ENCODE measurements around the gene ARSB.

Gene ARSB

DNA sequence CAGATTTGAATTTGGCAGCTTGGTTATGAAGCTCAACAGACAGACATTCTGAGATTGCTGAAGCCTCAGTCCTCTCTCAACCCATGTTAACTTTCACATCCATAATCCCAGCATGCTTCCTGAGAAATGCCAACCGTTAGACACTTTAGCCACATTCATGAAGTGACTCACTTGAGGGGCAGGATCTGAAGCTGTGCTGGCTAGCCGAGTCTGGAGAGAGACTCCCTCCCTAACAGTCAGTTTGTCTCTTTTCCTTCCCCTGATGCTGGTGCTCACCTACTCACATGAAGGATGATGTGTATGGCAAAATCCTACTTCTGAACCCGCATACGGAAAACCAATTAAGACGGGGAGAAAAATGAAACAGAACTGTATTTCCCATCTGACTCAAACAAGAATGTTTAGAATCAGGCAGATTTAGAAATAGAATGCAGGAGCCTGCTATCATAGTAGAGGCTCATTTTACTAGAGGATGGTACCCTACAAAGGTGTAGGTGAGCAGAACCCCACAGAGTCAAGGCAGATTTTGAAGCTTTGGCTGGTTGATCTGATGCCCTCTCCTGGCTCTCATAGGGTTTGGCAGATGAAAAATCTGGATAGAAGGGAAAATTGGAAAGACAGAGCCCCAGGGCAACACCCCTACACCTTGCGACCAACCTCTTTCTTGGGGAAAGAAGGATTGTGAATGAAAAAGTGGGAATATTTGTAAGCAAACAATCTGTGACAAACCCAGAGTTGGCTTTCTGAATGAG, 185.7 kb downstream of the ARSB start:
- DNase-seq = no peak

DNA sequence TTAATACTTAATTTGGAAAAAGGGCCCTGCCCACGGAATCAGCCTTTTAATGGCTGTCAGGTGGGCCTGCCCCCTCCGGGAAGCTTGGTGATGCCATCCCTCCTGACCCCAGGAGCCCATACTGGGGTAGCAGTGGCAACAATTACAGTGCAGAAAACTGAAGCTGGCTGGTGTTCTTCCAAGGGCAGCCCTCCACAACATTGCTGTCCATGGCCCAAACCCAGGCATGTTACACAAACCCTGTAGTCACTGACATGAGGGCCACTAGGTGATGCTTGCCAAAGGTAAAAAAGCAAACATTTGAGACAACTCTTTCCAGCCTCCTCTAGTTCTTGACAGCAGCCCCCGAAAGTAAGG, 186.5 kb downstream of the ARSB start:
- DNase-seq = no peak

DNA sequence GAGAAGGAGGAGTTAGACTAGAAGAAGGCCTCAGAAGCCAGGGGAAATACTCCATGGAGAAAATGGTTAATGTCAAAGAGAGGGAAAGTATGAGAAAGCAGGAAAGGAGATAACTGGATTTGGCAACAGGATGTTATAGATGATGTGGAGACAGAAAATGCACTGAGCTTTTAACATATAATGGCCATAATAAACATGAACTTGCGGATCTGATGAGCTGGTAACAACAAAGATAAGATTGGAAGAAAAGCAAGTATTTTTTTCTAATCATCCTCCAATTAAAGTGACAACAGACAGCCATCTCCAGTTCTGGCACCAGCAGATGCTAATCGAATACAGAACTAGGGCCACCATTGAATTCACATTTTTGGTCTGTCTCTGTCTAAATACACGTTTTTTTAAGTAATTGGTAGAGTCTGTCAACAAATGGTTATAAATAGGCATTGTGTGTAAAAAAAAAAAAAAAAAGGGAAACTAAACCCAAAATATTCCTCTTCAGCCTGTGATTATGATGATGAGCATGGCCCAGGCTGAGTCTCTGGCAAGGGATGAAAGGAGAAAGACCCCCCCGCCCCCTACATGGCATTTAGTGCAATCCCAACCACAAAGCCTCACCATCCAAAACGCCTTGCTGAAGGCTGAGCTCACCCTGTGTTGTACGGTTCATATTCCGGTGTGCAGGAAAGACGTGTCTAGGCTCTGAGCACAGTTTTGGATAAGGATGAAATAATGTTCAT, 187.0 kb downstream of the ARSB start:
- DNase-seq = no peak

DNA sequence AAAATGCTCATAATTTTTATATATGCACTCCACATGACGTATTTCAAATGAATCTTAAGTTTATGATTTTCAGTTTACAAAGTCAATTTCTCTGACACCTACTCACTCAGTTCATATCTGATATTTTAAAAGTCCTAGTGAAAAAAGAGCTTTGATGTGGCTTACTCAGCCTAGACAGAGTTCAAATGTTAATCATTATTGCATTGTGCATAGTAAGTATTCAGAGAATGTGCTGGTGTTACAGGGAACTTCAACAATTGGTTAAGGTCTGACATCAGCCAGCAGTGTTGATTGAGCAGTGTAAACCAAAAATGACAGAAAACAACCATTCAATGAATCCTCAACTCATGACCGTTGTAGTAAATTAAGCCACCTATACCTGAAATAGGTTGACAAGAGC, 189.4 kb downstream of the ARSB start:
- no peak for DNase-seq

DNA sequence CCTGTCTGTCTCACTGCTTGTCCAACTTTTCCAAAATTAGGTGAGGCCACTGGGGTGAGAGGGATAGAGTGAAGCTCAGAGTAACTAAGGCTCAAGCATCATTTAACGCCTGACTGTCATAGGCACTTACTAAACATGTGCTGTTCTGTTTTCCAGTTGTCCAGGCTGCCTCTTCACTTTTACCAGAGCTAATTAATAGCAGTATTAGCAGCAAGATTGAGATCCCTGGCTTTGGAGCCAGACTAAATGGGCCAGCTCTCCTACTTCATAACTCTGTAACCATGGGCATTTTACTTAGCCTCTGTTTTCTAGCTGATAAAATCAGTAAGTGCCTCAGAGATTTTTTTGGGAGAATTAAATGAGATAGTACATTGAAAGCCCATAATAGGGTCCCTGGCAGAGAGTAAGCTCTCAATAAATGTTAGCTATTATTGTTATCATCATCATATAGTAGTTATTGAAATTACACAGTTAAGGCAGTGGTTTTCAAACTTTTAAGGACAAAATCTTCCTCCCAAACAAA, 190.4 kb downstream of the ARSB start:
- DNase-seq = no peak

DNA sequence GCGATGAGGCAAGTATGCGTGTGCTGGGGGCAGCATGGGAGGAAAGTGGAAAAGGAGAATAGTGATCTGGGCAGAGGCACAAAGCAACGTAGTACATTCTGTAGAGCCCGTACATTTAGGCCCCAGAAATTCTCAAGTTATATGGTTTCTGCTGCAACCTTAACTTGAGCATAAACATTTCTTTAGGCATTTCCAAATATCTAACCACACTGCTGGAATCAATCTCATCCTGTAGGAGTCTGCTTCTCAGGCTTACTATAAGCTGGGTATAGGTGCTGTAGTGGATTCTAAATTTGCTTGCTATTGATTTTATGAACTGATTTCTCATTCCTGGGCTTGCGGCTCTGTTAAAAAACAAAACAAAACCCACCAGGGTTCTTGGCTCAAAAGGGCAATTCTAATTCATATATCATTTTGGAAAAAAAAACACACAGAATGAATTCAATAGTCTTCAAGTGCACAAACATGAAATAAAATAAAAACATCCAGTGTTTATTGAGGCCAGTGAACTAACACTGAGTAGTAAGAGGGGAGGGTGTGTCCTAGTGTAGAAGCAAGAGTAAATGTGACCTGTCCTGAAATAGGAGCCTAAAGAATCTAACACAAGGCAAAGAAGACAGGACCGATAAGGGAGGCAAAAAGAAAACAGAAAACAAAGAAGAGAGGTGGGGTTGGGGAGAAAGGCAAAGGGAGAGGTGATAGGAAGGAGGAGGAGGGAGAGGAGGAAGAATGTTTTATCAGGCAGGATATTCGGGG, 191.0 kb downstream of the ARSB start:
- DNase-seq = no peak

DNA sequence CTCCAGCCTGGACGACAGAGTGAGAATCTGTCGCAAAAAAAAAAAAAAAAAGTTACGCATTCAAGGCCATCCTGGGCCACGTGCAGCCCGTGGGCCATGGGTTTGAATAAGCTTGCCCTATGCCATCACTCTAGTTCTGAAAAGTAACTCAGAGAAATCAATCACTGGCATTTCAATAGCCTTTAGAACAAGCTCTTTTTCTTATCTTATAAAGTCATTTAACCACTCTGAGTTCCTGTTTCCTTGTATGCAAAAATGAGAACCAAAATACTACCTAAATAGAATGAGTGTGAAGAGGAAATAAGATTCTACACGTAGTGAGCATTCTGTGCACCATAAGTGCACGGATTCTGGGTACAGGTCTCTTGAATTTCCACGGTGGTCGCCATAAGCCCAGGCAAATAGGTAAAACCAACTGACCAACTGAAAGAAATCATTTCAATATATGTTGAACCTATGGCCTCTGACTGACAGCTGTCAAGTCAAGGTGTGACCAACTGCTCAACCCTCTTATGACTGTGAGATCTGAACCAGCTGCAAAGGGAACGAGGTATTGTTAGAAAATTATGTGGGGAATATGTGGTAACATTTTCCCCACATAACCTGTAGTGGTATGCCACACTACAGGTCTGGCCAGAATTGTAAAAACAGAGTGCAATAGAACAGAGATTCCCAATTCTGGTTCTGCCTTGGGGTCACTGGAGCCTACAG, 192.6 kb downstream of the ARSB start:
- no peak for DNase-seq

DNA sequence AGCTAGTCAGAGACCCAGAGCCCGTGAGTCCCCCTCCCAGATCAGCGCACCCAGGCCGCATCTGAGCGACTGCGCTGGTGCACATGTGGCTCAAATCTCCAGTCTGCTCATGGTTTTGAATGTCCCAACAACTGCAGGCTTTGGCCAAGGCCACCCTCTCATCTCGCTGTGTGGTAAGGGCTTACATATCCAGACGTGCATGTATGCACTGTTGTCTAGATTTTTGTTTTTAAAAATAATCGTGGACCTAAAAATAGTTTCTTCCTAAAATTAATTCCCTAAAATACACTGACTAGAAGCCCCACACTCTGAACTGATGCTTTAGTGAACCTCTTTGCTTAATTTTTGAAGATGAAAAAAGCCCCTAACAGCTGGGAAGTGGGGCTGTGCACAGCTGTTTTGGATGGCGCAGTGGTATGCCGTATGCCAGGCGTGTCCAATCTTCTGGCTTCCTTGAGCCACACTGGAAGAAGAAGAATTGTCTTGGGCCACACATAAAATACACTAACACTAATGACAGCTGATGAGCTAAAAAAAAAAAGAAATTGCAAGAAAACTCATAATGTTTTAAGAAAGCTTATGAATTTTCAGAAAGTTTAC, 193.5 kb downstream of the ARSB start:
- no peak for DNase-seq

DNA sequence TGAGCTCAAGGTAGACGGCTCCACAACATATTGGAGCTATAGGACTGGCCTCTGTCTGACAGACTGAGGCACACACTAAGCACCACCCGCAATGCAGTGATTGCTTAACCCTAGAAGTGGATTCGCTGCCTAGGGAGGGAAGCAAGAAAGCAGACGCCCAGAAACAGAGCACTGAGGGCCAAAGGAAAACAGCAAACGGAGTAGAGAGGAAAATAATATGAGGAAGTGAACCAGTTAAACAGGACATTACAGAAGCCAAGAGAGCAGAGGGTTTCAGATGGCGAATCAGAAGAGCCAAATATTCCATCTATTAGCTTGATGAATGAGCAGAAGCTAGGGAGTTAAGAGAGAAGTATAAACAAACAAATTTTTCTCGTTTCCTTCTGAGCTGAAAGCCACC, 197.3 kb downstream of the ARSB start:
- DNase-seq = no peak

DNA sequence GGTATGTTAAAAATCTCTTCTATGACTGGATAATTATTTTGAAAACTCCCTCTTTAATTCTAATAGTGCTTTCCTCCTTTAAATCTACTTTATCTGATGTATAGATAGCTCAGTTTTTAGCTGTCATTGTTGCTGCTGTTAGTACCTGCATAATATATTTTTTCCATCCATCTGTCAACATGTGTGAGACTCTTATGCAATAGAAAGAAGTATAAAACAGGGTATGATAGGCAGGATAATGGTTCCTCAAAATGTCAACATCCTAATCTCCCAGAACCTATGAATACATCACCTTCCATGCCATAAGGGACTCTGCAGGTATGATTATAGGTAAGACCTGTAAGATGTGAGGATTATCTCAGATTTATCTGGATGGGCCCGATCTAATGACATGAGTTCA, 199.7 kb downstream of the ARSB start:
- DNase-seq = no peak

DNA sequence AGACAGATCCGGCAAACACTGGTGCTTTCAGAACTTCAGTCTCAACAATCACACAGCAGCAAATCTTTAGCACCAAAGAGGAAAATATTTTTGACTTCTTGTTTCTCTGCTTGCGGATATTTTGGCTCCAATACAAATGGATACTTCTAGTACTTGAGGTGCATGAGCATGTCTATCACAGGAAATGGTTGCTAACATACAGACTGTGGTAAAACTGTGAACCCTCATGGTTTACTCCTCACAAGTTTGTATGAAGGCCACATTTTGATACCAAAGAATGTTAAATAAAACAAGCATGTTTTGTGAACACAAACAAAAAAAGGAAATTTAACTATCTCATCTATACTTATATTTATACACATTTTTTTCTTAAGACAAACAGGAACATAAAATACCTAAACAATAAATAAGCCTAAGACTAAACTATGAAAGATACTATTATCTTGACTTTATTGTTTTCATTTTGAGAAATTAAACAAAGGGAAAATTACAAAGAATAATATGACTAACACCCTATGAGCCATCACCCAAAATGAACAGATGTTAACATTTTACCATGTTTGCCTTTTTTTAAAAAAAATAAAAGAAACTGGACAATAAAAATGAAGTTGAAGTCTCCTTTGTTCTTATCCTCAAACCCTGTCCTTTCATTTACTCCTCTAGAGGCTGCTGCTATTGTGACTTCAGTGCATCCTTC, 201.5 kb downstream of the ARSB start:
- DNase-seq = no peak

DNA sequence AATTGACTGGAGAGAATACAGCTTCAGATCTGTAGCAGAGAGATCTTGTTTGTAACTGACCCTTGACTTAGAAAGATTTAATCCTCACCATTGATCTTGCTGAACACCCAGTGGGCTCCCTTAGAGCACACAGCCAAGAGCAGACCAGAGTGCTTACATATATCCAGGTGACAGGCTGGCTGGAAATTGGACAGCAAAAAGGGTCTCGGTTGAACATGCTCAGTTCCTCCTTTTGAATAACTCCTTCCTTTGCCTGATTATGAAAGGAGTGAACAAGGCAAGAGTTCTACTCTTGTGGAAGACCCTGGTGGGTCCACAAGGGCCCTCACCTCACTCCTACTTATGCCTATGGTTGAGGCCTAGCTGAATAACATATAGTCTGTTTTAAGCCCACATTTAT, 202.4 kb downstream of the ARSB start:
- no peak for DNase-seq

DNA sequence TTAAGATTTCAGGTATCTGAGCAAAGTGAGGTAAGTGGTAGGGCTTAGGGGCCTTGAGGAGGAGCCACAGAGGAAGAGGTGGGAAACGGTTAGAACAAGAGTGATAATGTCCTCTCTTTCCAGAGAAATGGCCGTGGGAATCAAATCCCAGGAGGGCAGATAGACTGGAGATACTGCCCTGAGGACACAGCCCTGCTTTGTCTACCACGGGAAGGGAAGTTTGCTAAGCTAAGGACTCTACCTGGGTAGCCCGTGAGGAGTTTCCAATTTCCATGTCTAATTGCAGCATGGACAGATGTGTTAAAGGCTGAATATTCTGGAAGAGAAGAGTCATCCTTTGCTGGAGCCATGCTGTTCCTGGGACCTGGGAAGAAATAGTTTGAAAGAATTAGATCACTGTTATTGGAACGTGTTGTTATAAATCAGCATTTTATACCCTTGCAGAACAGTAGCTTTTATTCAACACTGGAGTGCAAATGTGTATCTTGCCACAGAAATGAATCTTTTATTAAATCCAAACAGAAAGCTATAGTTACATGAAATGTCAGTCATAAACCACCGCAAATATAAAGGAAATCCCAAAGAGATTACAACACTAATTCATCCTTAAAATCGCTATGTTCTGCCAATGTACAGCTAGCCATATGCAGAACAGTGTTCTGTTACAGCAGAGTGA, 203.4 kb downstream of the ARSB start:
- DNase-seq = no peak

DNA sequence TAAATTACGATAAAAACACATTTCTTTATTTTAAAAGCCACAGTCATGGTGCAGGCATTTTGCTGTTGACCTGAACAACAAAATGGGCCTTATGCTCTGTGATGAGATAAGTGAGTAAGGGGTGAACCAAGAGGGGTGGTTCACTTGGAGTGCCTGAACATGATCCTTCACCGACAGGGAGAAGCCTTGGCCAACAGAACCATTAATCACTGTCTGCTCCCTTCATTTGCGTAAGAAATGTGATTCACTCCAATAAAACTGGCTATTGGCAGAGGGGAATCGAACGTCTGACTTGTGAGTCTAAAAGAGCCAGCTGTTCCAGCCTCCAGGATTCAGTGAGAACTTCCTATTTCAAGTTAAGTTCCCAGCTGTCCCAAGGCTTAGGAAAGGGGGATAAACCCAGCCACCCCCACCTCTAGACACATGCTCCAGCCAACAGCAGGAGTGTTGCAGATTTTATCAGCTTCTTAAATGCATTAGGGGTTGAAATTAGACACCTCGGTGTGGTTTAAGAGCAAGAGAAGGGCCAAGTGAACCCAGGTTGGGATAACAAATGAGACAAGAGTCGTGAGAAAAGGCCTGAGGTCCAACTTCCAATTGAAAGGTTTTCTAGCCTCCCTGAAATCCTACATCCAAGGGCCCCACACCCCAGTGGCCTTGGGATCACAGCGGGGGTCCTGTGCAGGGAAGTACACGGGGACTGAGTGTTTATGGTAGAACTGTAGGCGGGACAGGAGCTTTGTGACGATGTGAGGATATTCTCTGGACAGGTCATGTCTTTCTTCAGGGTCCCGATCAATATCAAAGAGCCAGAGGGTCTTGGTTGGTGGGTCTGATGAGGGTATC, 205.1 kb downstream of the ARSB start:
- DNase-seq = no peak

DNA sequence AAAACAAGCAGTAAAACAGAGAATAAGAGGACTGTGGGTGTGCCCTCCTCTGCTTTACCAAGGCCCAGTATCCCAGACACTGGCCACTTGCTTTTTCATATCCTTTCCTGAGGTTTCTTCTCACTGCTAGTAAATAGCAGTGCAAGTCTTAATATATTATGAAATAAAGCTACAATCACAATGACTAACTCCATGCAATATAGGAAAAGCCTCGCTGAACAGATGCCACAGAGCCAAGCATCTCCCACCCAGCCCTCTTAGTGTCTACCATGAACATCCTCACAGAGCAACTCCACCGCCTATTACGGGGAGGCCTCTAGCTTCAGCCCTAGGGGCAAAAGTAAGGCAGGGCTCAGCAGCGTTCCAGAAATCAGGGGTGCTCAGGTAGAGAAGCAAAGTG, 205.8 kb downstream of the ARSB start:
- DNase-seq = no peak

DNA sequence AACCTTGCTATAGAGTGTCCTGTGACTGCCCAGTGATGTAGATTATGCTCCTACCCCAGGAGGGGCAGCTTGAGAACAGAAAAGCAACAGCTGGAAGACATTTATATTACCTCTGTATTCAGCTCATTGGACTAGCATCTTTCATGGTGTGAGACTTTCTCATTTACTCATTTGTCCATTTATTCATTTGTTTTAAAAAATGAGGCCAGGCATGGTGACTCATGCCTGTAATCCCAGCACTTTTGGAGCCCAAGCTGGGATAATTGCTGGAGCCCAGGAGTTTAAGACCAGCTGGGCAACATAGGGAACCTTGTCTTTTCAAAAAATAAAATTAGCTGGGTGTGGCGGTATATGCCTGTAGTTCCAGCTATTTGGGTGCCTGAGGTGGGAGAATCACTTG, 206.6 kb downstream of the ARSB start:
- DNase-seq = no peak

DNA sequence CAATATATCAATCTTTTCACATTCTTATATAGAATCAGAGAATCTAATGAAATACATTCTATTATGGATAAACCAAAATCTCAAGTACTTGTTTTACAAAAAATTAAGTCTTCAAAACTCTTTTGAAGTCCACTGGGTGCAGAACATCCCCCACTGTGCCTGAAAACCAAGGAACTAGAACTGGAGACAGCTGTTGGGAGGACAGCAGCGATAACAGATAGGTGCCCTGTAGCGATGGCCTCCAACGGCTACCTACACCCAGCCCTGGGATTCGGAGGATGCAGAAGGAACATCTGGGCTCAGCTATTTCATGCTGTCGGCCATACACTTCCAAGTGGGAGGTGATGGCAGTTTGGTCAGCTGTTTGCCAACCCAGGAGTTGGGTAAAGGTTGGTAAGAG, 207.2 kb downstream of the ARSB start:
- DNase-seq = no peak

DNA sequence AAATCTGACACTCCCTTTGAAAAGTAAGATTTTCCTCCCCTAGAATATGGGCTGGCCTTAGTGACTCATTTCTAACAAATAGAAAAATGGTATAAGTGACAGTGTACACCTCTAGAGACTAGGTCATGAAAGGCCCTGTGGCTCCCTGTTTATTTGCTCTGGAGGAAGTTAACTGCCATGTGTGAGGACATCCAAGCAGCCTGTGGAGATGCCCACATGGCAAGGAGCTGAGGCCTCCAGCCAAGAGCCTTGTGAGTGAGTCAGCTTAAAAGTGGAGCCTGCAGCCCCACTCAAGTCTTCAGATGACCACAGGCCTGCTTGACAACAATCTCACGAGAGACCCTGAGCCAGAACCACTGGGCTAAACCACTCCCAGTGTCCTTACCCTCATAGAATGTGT, 208.5 kb downstream of the ARSB start:
- DNase-seq = no peak

DNA sequence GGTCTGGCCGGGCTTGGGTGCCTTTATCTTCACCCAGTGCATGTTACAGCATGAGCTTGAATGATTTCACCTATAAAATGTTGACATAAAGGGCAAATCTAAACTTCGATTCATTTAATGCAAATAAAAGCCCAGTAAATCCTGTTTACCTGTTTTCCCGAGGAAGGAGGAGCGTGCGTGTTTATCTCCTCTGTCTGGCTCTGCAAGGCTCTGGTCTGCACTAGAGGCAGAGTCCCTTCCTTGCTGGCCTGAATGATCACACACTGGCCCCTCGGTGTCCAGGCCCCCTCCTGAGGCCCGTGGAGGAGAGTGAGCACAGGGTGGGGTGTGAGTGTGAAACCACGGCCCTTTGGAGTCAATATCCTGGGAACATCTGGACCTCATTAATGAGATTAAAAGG, 211.5 kb downstream of the ARSB start:
- no peak for DNase-seq

All from NCI-H1105 treated with DMSO at 0.1 percent for 48 hours (cell line).